Adrenal gland (tissue), 12 donors: Measurements from ENCODE around the gene RNF44. TPM values are rescaled to one million over a fixed set of nuclear protein-coding genes. Genes with fewer than 3 reads are reported as not detected.

ENCODE experiments used
- DNase-seq, 7 donors: peaks; one replicate each; pipeline ENCODE4 v3.0.0-alpha.2; 2019 to 2020
- H3K27ac ChIP-seq, 5 donors: fragments of 200-600 bp; sonication (generic) in 4 of 5; 1 replicate in 3 of 5; 2 replicates in 2 of 5; pipeline versions ENCODE4 v1.5.1 to v1.8.0; 2016 to 2020; ENCODE audit warnings: mild to moderate bottlenecking in 1 of 5
- H3K27me3 ChIP-seq: fragments of 200-600 bp; 2 replicates; pipeline ENCODE4 v1.8.0; 2021
- H3K36me3 ChIP-seq, 2 donors: fragments of 200-600 bp; replicated peaks in 1 of 2; 1 replicate in 1 of 2; 2 replicates in 1 of 2; pipeline versions ENCODE4 v1.5.1 to v1.8.0; 2018 to 2022
- H3K4me1 ChIP-seq, 2 donors: fragments of 200-600 bp; replicated peaks in 1 of 2; 1 replicate in 1 of 2; 2 replicates in 1 of 2; pipeline versions ENCODE4 v1.5.1 to v1.8.0; 2018 to 2021
- H3K4me3 ChIP-seq, 4 donors: fragments of 200-600 bp; sonication (generic) in 3 of 4; one replicate each; pipeline ENCODE4 v1.5.1; 2016 to 2018
- H3K9me3 ChIP-seq, 3 donors: fragments of 200-600 bp; sonication (generic) in 1 of 3; replicated peaks in 1 of 3; 1 replicate in 2 of 3; 2 replicates in 1 of 3; pipeline versions ENCODE4 v1.5.1 to v1.8.0; 2016 to 2021
- POLR2A ChIP-seq, 2 donors: fragments of 450-650 bp; IDR thresholded peaks; one replicate each; pipeline ENCODE4 v1.6.1; 2017; ENCODE audit warnings: antibody characterized with exemption in 2 of 2, mild to moderate bottlenecking in 2 of 2, moderate library complexity in 1 of 2
- WGBS, 4 donors: extraction: QIAGEN DNeasy Blood & Tissue Kit in 2 of 4; methylation state at CpG; one replicate each; pipeline versions ENCODE4 v1.1.5 to v1.1.7; 2013 to 2017; 5-methylcytosine and 5-hydroxymethylcytosine counted together
- intact Hi-C, 2 donors: fragments of 100-400 bp; cut with DNase I; formaldehyde crosslinking; loops; one replicate each; pipeline versions ENCODE4 v1.14.1 to v1.15.0; 2022 to 2023
- polyA plus RNA-seq, 3 donors: library from polyadenylated mRNA; stranded (reverse); fragments of 200-250 nt in 2 of 3; fragments of 350-450 nt in 1 of 3; fragmentation: Illumina TruSeq in 1 of 3; extraction: RNeasy Lipid Tissue Mini Kit (QIAGEN cat#74804) in 1 of 3; gene quantifications; one replicate each; pipeline ENCODE4 v1.2.3, GENCODE V29; 2013 to 2014
- total RNA-seq, 9 donors: library from RNA; depleted of rRNA in 4 of 9; stranded (reverse); fragments of >200 nt in 4 of 9; fragments of 120-200 nt in 1 of 9; fragmentation: NEBNext Ultra II Directional in 1 of 9; extraction: Animal tissue kit (Norgen Biotek cat#: 25700) in 1 of 9; gene quantifications; one replicate each; pipeline versions ENCODE4 v1.1.0 to v1.2.4, GENCODE V29; 2013 to 2023
- TF ChIP-seq, protein P1 (sequence below), 6 experiments: fragments of 450-650 bp in 4 of 6; fragments of 200-600 bp in 2 of 6; sonication (generic) in 1 of 6; IDR thresholded peaks; 1 replicate in 5 of 6; 2 replicates in 1 of 6; pipeline versions ENCODE4 v1.5.1 to v1.8.0; 2016 to 2021; ENCODE audit warnings: antibody characterized with exemption in 6 of 6, mild to moderate bottlenecking in 2 of 6, moderate library complexity in 1 of 6
- donor health status: healthy with polysubstance abuse.
- donor health status: Bipolar disorder and iron deficiency.
- donor health status: DM: yes; HTN: yes; CAD: no.
- donor health status: DM: no; HTN: no; CAD: no.
- donor health status: DM: no; HTN: no; CAD: no.
- donor health status: DM: yes; HTN: yes; CAD: no.

RNF44 gene
- total and polyA plus RNA-seq, 12 donors: 5.3 to 65.7 (median 22.8) TPM

DNA sequence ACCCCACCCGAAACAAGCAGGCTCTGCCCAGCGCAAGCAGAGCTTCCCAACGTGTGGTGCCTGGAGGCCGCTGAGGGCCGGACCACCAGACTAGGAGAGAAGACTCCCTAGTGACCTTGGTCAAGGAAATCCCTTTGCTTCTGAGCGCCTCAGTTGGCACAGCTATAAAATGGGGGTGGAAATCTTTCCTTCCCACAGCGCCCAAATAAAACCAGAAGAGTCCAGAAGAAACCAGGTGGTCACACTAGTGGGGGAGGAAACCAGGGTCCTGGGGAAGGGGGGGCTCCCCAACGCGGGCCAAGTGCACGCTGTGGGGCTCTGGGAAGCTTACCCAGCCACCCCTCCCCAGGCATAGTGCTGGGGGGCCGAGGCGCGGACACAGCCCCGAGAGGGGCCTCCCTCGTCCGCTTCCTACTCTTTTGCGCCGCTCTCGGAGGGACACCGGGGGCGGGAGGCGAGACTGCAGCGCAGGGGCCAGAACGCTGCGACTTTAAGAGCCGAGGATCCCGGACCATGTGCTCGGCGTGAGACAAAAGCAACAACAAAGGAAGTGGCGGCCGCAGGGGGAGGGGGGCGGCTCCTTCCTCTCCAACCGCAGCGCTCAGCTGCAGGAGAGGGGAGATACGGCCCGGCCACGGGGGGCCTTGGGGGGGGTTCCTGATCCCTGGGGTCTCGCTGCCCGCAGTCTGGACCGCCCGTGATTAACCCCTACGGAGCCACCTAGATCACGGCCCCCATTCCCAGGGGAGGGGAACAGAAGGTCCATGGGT is 885 bp downstream of the RNF44 start:
- peak in 1 of 2 donors; percentile 2 for TF ChIP-seq POLR2A (IDR thresholded peaks at IDR 0.05)
- TF ChIP-seq, protein P1, sequence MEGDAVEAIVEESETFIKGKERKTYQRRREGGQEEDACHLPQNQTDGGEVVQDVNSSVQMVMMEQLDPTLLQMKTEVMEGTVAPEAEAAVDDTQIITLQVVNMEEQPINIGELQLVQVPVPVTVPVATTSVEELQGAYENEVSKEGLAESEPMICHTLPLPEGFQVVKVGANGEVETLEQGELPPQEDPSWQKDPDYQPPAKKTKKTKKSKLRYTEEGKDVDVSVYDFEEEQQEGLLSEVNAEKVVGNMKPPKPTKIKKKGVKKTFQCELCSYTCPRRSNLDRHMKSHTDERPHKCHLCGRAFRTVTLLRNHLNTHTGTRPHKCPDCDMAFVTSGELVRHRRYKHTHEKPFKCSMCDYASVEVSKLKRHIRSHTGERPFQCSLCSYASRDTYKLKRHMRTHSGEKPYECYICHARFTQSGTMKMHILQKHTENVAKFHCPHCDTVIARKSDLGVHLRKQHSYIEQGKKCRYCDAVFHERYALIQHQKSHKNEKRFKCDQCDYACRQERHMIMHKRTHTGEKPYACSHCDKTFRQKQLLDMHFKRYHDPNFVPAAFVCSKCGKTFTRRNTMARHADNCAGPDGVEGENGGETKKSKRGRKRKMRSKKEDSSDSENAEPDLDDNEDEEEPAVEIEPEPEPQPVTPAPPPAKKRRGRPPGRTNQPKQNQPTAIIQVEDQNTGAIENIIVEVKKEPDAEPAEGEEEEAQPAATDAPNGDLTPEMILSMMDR (IDR thresholded peaks at IDR 0.05): no peak
- intact Hi-C loops: loop anchor here in 1 of 2 donors (5.0 kb wide), 1 partner anchor 119 kb away; the partner anchor contains the start of gene CLTB
- WGBS, 4 donors: 1 to 2% (median 1%) methylated on average over 23 to 43 of the region's 43 CpGs

DNA sequence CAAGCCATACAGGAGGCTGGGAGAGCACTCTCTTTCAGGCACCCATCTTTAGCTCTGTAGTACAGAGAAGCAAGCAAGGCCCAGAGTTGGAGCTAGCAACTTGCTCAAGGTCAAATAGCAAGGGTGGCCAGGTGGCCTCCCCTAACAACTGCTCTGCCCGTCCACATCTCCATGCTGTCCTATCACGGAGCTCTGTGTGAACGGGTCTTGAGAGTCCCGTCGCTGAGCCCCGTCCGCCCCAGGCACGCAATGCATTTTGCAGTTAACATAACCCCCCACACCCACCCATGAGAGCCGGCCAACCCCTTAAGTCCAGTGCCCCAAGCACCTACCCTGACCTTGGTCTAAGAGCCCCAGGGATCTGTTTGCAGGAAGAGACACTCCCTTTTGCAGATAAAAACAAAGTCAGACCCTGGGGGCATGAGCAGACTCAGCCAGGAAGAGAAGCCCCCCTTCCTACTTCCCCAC is 1.5 kb downstream of the RNF44 start:
- peak overlapping the region in 4 of 5 donors; percentile 91 to 98 (median 95) for H3K27ac ChIP-seq
- DNase-seq: peak in 2 of 7 donors; percentile 23 to 44
- peaks cover 0 to 14% of the 10 kb centered on the region in 2 donors for H3K36me3 ChIP-seq
- H3K9me3 ChIP-seq: no peaks in the 10 kb centered on the region
- no peaks in the 10 kb centered on the region for H3K27me3 ChIP-seq
- WGBS, 4 donors: 6 to 14% (median 9%) methylated on average over 4 to 9 of the region's 9 CpGs
- intact Hi-C loops: loop anchor here in 1 of 2 donors (5.0 kb wide), 1 partner anchor 118 kb away; the partner anchor contains the start of gene CLTB
- no peak for TF ChIP-seq POLR2A (IDR thresholded peaks at IDR 0.05)
- TF ChIP-seq, protein P1 (IDR thresholded peaks at IDR 0.05): no peak
- peak overlapping the region in 3 of 4 donors; percentile 74 to 88 (median 74) for H3K4me3 ChIP-seq
- peaks cover 26 to 45% of the 10 kb centered on the region in 2 donors for H3K4me1 ChIP-seq

More for the DNA sequence above, 885 bp downstream of the RNF44 start:
- Histone ChIP-seq H3K36me3 (peaks cover 0 to 8% of the 10 kb centered on the region in 2 donors), H3K4me3 (peak overlapping the region; percentile 63 to 88 (median 74)), H3K9me3 (no peaks in the 10 kb centered on the region), H3K27ac (peak overlapping the region; percentile 78 to 98 (median 92)), H3K27me3 (no peaks in the 10 kb centered on the region), H3K4me1 (peaks cover 26 to 44% of the 10 kb centered on the region in 2 donors)
- peak; percentile 77 to 88 (median 84) for DNase-seq

DNA sequence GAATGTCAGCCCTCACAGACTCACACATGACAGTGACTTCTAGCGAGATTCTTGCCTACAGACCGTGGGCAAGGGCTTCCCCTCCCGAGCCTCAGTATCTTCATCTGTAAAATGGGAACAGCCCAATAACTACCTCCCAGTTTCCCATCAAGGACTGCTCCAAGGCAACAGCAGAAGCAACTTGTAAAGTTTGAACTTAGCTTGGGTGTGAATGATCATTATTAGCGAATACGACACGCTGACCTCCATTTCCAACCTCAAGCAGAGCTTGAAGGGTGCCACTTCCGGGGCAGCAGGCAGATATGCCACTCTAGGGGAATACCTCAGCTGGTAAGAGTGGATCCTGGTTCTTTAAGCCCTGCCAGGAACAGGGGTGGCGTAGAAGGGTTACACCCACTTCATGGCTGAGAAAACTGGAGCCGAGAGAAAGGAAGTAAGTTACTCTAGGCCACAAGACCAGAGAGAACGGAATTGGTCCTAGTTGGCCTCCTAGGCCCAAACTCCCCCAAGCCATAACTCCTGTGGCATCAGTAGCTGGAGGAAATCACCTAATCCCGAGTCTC is 2.0 kb downstream of the RNF44 start:
- Histone ChIP-seq H3K4me3 (peak overlapping the region in 1 of 4 donors; percentile 74), H3K27ac (peak overlapping the region in 4 of 5 donors; percentile 91 to 98 (median 95)), H3K27me3 (no peaks in the 10 kb centered on the region), H3K9me3 (no peaks in the 10 kb centered on the region), H3K36me3 (peaks cover 0 to 18% of the 10 kb centered on the region in 2 donors), H3K4me1 (peaks cover 26 to 45% of the 10 kb centered on the region in 2 donors)
- intact Hi-C loops: loop anchor here in 1 of 2 donors (5.0 kb wide), 1 partner anchor 118 kb away; the partner anchor contains the start of gene CLTB
- peak in 2 of 7 donors; percentile 34 to 59 for DNase-seq
- no peak for TF ChIP-seq POLR2A (IDR thresholded peaks at IDR 0.05)
- TF ChIP-seq, protein P1 (IDR thresholded peaks at IDR 0.05): no peak
- WGBS, 4 donors: 30 to 52% (median 46%) methylated on average over 5 to 11 of the region's 11 CpGs

DNA sequence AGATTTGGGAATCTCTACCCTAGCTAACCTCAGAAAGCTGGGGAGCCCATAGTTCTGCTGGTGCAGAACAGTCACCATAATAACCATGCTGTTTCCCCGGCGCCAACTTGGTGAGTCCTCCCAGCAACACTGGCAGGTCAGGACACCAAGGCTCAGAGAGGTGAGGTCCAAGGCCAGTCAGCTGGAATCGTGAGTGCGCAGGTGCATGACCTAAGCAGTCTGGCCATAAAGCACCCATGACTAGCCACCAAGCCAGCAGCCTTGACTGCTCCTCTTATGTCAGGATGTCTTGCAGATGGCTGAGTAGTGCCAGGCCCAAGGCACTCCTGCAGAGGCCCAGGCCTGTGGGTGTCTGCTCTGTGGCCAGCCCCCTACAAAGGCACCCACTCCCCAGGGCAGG is 2.6 kb downstream of the RNF44 start:
- peaks cover 26 to 45% of the 10 kb centered on the region in 2 donors for H3K4me1 ChIP-seq
- peaks cover 0 to 20% of the 10 kb centered on the region in 2 donors for H3K36me3 ChIP-seq
- TF ChIP-seq, protein P1 (IDR thresholded peaks at IDR 0.05): no peak
- peak in 1 of 2 donors; percentile 27 for TF ChIP-seq POLR2A (IDR thresholded peaks at IDR 0.05)
- H3K27ac ChIP-seq: peak overlapping the region in 3 of 5 donors; percentile 92 to 98 (median 98)
- H3K4me3 ChIP-seq: no peak overlapping the region
- WGBS, 4 donors: 48 to 54% (median 50%) methylated on average over 4 of the region's 4 CpGs; no CpG with 5 or more reads in 1 of the 4 donors
- intact Hi-C loops: loop anchor here in 1 of 2 donors (5.0 kb wide), 1 partner anchor 117 kb away; the partner anchor contains the start of gene CLTB
- H3K9me3 ChIP-seq: no peaks in the 10 kb centered on the region
- no peaks in the 10 kb centered on the region for H3K27me3 ChIP-seq
- DNase-seq: peak; percentile 46 to 79 (median 70)
